Ovary (tissue), 9 donors: ENCODE measurements around the gene KIF26B. TPM values are rescaled to one million over a fixed set of nuclear protein-coding genes. Genes with fewer than 3 reads are reported as not detected.

Experiments
- DNase-seq, 5 donors: peaks; one replicate each; pipeline ENCODE4 v3.0.0-alpha.2; 2019 to 2020
- H3K27ac ChIP-seq, 2 donors: fragments of 200-600 bp; one replicate each; pipeline versions ENCODE4 v1.5.1 to v1.8.0; 2019 to 2022
- H3K27me3 ChIP-seq: fragments of 200-600 bp; one replicate; pipeline ENCODE4 v1.8.0; 2022
- H3K36me3 ChIP-seq: fragments of 200-600 bp; sonication (generic); one replicate; pipeline ENCODE4 v1.5.1; 2019
- H3K4me1 ChIP-seq: one replicate; pipeline ENCODE4 v1.8.1; 2013; ENCODE audit warnings: mild to moderate bottlenecking, moderate library complexity; ENCODE audit not compliant: insufficient read depth
- H3K4me3 ChIP-seq: fragments of 200-600 bp; sonication (generic); one replicate; pipeline ENCODE4 v1.5.1; 2017
- H3K9me3 ChIP-seq, 2 donors: fragments of 200-600 bp in 1 of 2; sonication (generic) in 1 of 2; one replicate each; pipeline versions ENCODE4 v1.5.1 to v1.8.1; 2013 to 2019; ENCODE audit warnings: mild to moderate bottlenecking in 1 of 2, moderate library complexity in 1 of 2
- EP300 ChIP-seq: sonication (generic); formaldehyde crosslinking; IDR thresholded peaks from one replicate; pipeline ENCODE4 v1.6.1; 2017; ENCODE audit warnings: antibody characterized with exemption
- POLR2A ChIP-seq: fragments of 450-650 bp; IDR thresholded peaks from one replicate; pipeline ENCODE4 v1.6.1; 2017; ENCODE audit warnings: antibody characterized with exemption, mild to moderate bottlenecking, moderate library complexity
- WGBS, 3 donors: extraction: QIAGEN DNeasy Blood & Tissue Kit in 1 of 3; methylation state at CpG; one replicate each; pipeline versions ENCODE4 v1.1.5 to v1.1.7; 2013 to 2017; 5-methylcytosine and 5-hydroxymethylcytosine counted together
- intact Hi-C, 4 donors: fragments of 100-400 bp; cut with DNase I; formaldehyde crosslinking; loops; one replicate each; pipeline versions ENCODE4 v1.11.0 to v1.15.1; 2022 to 2023
- polyA plus RNA-seq, 2 donors: library from polyadenylated mRNA; stranded (reverse); fragments of 200-250 nt in 1 of 2; fragments of 350-450 nt in 1 of 2; fragmentation: Illumina TruSeq in 1 of 2; extraction: RNeasy Lipid Tissue Mini Kit (QIAGEN cat#74804) in 1 of 2; gene quantifications; one replicate each; pipeline ENCODE4 v1.2.3, GENCODE V29; 2013 to 2014
- total RNA-seq, 7 donors: library from RNA; depleted of rRNA in 2 of 7; stranded (reverse); fragments of >200 nt in 2 of 7; fragmentation: NEBNext Ultra II Directional in 3 of 7; extraction: Animal tissue kit (Norgen Biotek cat#: 25700) in 3 of 7; gene quantifications; one replicate each; pipeline versions ENCODE4 v1.1.0 to v1.2.4, GENCODE V29; 2016 to 2023
- TF ChIP-seq, protein P1 (sequence below), 3 donors: fragments of 450-650 bp in 2 of 3; fragments of 200-600 bp in 1 of 3; IDR thresholded peaks; one replicate each; pipeline versions ENCODE4 v1.5.1 to v1.8.0; 2016 to 2022; ENCODE audit warnings: antibody characterized with exemption in 3 of 3, mild to moderate bottlenecking in 1 of 3
- donor health status: DM: no; HTN: no; CAD: no; lungs with moderate emphysema.
- donor health status: DM: no; HTN: no; CAD: no.
- donor health status: Bipolar disorder and iron deficiency.
- donor health status: DM: yes; HTN: yes; CAD: no.
- donor health status: DM: no; HTN: no; CAD: no.
- donor health status: DM: yes; HTN: yes; CAD: no.

Gene KIF26B
- total and polyA plus RNA-seq, 9 donors, result 0.28 to 4.0 (median 0.54) TPM

DNA sequence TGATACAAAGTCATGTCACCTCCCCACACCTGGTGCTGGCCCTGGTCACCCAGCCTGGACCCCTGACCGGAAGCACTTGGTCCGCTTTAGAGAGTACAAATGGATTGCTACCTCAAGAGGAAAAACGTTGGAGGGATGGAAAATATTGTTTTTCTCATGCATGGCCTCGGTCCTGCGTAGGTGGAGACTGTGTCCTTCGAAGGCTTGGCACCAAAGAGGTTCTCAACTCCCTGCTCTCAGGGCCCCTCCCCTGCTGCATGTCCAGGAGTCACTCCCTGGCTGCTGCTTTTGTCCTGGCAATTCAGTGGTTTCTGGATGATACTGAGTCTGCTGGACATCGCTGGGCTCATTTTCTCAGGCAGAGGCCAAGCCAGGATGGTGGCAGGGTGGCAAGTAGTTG is 529.8 kb downstream of the KIF26B start:
- no peaks in the 10 kb centered on the region for H3K4me1 ChIP-seq
- H3K4me3 ChIP-seq, result no peak overlapping the region
- H3K27me3 ChIP-seq, result no peaks in the 10 kb centered on the region
- intact Hi-C loops, result no loop called here
- TF ChIP-seq, protein P1, sequence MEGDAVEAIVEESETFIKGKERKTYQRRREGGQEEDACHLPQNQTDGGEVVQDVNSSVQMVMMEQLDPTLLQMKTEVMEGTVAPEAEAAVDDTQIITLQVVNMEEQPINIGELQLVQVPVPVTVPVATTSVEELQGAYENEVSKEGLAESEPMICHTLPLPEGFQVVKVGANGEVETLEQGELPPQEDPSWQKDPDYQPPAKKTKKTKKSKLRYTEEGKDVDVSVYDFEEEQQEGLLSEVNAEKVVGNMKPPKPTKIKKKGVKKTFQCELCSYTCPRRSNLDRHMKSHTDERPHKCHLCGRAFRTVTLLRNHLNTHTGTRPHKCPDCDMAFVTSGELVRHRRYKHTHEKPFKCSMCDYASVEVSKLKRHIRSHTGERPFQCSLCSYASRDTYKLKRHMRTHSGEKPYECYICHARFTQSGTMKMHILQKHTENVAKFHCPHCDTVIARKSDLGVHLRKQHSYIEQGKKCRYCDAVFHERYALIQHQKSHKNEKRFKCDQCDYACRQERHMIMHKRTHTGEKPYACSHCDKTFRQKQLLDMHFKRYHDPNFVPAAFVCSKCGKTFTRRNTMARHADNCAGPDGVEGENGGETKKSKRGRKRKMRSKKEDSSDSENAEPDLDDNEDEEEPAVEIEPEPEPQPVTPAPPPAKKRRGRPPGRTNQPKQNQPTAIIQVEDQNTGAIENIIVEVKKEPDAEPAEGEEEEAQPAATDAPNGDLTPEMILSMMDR (IDR thresholded peaks at IDR 0.05), result no peak
- TF ChIP-seq EP300 (no peak), POLR2A (no peak)
- 70 to 73% (median 73%) methylated on average over 7 of the region's 7 CpGs for WGBS, 3 donors
- H3K36me3 ChIP-seq, result no peaks in the 10 kb centered on the region
- no peak overlapping the region for H3K27ac ChIP-seq
- no peak for DNase-seq
- no peaks in the 10 kb centered on the region for H3K9me3 ChIP-seq

DNA sequence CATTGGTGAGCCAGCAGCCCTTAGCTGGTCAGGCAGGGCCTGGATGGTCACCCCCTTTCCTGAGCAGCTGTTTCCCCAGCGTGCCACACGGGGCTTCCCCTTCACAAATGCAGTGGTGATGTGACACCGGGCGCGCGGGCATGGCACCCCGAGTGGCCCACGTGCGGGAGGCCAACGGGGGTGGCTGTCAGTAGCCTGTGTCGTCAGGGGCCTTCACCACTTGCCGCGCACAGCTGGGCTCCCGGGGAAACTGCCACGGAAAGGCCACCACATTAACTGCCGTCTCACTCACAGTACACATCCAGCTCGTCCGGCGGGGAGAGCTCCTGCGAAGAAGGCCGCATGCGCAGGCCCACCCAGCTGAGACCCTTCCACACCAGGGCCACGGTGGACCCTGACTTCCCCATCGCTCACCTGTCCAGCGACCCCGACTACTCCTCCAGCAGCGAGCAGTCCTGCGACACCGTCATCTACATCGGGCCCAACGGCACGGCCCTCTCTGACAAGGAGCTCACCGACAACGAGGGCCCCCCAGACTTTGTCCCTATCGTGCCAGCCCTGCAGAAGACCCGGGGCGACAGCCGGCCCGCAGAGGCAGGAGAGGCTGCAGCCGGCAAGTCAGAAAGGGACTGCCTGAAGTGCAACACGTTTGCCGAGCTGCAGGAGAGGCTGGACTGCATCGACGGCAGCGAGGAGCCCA is 530.5 kb downstream of the KIF26B start:
- Histone ChIP-seq H3K36me3 (no peaks in the 10 kb centered on the region), H3K9me3 (no peaks in the 10 kb centered on the region), H3K4me1 (no peaks in the 10 kb centered on the region), H3K27me3 (no peaks in the 10 kb centered on the region), H3K4me3 (no peak overlapping the region), H3K27ac (no peak overlapping the region)
- no peak for TF ChIP-seq EP300
- TF ChIP-seq, protein P1 (IDR thresholded peaks at IDR 0.05), result no peak
- no peak for TF ChIP-seq POLR2A
- 93 to 96% (median 95%) methylated on average over 43 to 45 of the region's 45 CpGs for WGBS, 3 donors
- no peak for DNase-seq
- intact Hi-C loops, result no loop called here

DNA sequence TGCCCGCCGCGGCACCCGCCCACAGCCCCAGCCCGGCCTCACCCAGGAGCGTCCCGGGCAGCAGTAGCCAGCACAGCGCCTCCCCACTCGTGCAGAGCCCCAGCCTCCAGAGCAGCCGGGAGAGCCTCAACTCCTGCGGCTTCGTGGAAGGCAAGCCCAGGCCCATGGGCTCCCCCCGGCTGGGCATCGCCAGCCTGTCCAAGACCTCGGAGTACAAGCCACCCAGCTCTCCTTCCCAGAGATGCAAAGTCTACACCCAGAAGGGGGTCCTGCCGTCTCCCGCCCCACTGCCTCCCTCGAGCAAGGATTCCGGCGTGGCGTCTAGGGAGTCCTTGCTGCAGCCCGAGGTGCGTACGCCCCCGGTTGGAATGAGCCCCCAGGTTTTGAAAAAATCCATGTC is 531.2 kb downstream of the KIF26B start:
- intact Hi-C loops, result no loop called here
- TF ChIP-seq POLR2A, result no peak
- TF ChIP-seq, protein P1 (IDR thresholded peaks at IDR 0.05), result no peak
- Histone ChIP-seq H3K9me3 (no peaks in the 10 kb centered on the region), H3K27ac (no peak overlapping the region), H3K4me3 (no peak overlapping the region), H3K4me1 (no peaks in the 10 kb centered on the region), H3K27me3 (no peaks in the 10 kb centered on the region), H3K36me3 (no peaks in the 10 kb centered on the region)
- no peak for DNase-seq
- WGBS, 3 donors, result 93 to 96% (median 96%) methylated on average over 25 of the region's 25 CpGs

DNA sequence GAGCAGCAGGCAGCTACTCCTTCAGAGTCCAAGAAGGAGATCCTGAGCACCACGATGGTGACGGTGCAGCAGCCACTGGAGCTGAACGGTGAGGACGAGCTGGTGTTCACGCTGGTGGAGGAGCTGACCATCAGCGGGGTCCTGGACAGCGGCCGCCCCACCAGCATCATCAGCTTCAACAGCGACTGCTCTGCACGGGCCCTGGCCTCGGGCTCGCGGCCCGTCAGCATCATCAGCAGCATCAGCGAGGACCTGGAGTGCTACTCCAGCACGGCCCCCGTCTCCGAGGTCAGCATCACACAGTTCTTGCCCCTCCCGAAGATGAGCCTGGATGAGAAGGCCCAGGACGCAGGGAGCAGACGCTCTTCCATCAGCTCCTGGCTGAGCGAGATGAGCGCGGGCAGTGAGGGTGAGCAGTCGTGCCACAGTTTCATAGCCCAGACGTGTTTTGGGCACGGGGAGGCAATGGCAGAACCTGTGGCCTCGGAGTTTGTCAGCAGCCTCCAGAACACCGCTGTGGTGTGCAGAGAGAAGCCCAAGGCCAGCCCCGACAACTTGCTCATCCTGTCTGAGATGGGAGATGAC is 531.8 kb downstream of the KIF26B start:
- no peaks in the 10 kb centered on the region for H3K27me3 ChIP-seq
- no peaks in the 10 kb centered on the region for H3K9me3 ChIP-seq
- intact Hi-C loops, result no loop called here
- 93 to 94% (median 93%) methylated on average over 30 of the region's 30 CpGs for WGBS, 3 donors
- H3K36me3 ChIP-seq, result no peaks in the 10 kb centered on the region
- DNase-seq, result no peak
- no peak overlapping the region for H3K4me3 ChIP-seq
- no peaks in the 10 kb centered on the region for H3K4me1 ChIP-seq
- TF ChIP-seq, protein P1 (IDR thresholded peaks at IDR 0.05), result no peak
- H3K27ac ChIP-seq, result no peak overlapping the region
